Peyer's patch (tissue), 4 donors: ENCODE data around the gene OR51B2.

Experiments
- CTCF ChIP-seq, 6 experiments: fragments of 450-650 bp in 4 of 6; fragments of 200-600 bp in 2 of 6; sonication (generic) in 1 of 6; IDR thresholded peaks; one replicate each; pipeline ENCODE4 v1.5.1; 2017 to 2019; ENCODE audit warnings: antibody characterized with exemption in 6 of 6, mild to moderate bottlenecking in 3 of 6, moderate library complexity in 1 of 6
- POLR2A ChIP-seq, 2 donors: fragments of 450-650 bp; IDR thresholded peaks; one replicate each; pipeline ENCODE4 v1.5.1; 2017; ENCODE audit warnings: antibody characterized with exemption in 2 of 2, mild to moderate bottlenecking in 2 of 2, moderate library complexity in 2 of 2

- TF ChIP-seq CTCF (IDR thresholded peaks at IDR 0.05) = no peak
- no peak for TF ChIP-seq POLR2A (IDR thresholded peaks at IDR 0.05)
Observed at GRCh38 chr11:5363679-5364078, 39.6 kb upstream of the OR51B2 start.
